ENCODE results near the gene TOB2.

GRCh38 chr22:41445129-41446056, 1.2 kb downstream of the TOB2 start:
- TF ChIP-seq CTCF (IDR thresholded peaks at IDR 0.05) (no peak), EP300 (IDR thresholded peaks at IDR 0.05) (no peak), POLR2A (IDR thresholded peaks at IDR 0.05) (no peak)

Data from upper lobe of left lung (tissue), 4 donors.